IPS-NIHi7 (cell line): ENCODE measurements around the gene PLEKHM2.

Experiments used
- DNase-seq: peaks from one replicate; pipeline ENCODE4 v3.0.0; 2012; ENCODE audit warnings: mixed read lengths; ENCODE audit errors: extremely low spot score

Gene PLEKHM2

GRCh38 chr1:15726508-15726907 lies 42.4 kb downstream of the PLEKHM2 start:
- no peak for DNase-seq

GRCh38 chr1:15727021-15727420 lies 42.9 kb downstream of the PLEKHM2 start:
- peak; percentile 45 for DNase-seq

GRCh38 chr1:15727424-15727823 lies 43.3 kb downstream of the PLEKHM2 start:
- no peak for DNase-seq

GRCh38 chr1:15727866-15728534 lies 43.9 kb downstream of the PLEKHM2 start:
- no peak for DNase-seq

- no peak for DNase-seq
Measured at GRCh38 chr1:15728937-15729657, 45.0 kb downstream of the PLEKHM2 start.

- DNase-seq: no peak
Measured at GRCh38 chr1:15730423-15730822, 46.3 kb downstream of the PLEKHM2 start.

- no peak for DNase-seq
Measured at GRCh38 chr1:15730936-15731335, 46.8 kb downstream of the PLEKHM2 start.

GRCh38 chr1:15731735-15732685 lies 47.9 kb downstream of the PLEKHM2 start:
- no peak for DNase-seq

GRCh38 chr1:15732686-15733081 lies 48.6 kb downstream of the PLEKHM2 start:
- DNase-seq: no peak

- no peak for DNase-seq
Measured at GRCh38 chr1:15733218-15733725, 49.2 kb downstream of the PLEKHM2 start.

GRCh38 chr1:15733726-15734226 lies 49.7 kb downstream of the PLEKHM2 start:
- DNase-seq: no peak

- DNase-seq: no peak
Measured at GRCh38 chr1:15734296-15734695, 50.2 kb downstream of the PLEKHM2 start.

- no peak for DNase-seq
Measured at GRCh38 chr1:15734901-15735300, 50.8 kb downstream of the PLEKHM2 start.

GRCh38 chr1:15735304-15736037 lies 51.4 kb downstream of the PLEKHM2 start:
- no peak for DNase-seq

- peak; percentile 62 for DNase-seq
Measured at GRCh38 chr1:15736038-15736891, 52.1 kb downstream of the PLEKHM2 start, which contains the start of gene SLC25A34. TSS of gene SLC25A34 (plus strand) at chr1:15736258. CDS start at chr1:15736486, 228 bp downstream.

- no peak for DNase-seq
Measured at GRCh38 chr1:15736892-15737261, 52.8 kb downstream of the PLEKHM2 start.

GRCh38 chr1:15737324-15738319 lies 53.5 kb downstream of the PLEKHM2 start:
- DNase-seq: no peak

- DNase-seq: no peak
Measured at GRCh38 chr1:15738416-15739113, 54.4 kb downstream of the PLEKHM2 start.
